Neural progenitor cell (in vitro differentiated cells): ENCODE data around the gene STK4. TPM values are rescaled to one million over a fixed set of nuclear protein-coding genes. Genes with fewer than 3 reads are reported as not detected.

Source experiments
- DNase-seq: peaks from one replicate; pipeline ENCODE4 v3.0.0-alpha.2; 2016; ENCODE audit warnings: low spot score
- H2AFZ ChIP-seq: fragments of 200-600 bp; sonication (generic); replicated peaks from 2 replicates; pipeline ENCODE4 v1.6.1; 2016; ENCODE audit warnings: antibody characterized with exemption
- H3F3A ChIP-seq: fragments of 200-600 bp; sonication (generic); 2 replicates; pipeline ENCODE4 v1.6.1; 2016; ENCODE audit warnings: antibody characterized with exemption, low read depth
- H3K27ac ChIP-seq: fragments of 200-600 bp; sonication (generic); 2 replicates; pipeline ENCODE4 v1.5.1; 2016; ENCODE audit warnings: mild to moderate bottlenecking
- H3K27me3 ChIP-seq: fragments of 200-600 bp; sonication (generic); 2 replicates; pipeline ENCODE4 v1.6.1; 2016; ENCODE audit warnings: mild to moderate bottlenecking, moderate library complexity
- H3K36me3 ChIP-seq: fragments of 200-600 bp; sonication (generic); 2 replicates; pipeline ENCODE4 v1.5.1; 2016
- H3K4me1 ChIP-seq: fragments of 200-600 bp; sonication (generic); 2 replicates; pipeline ENCODE4 v1.6.1; 2016; ENCODE audit warnings: mixed run types
- H3K4me2 ChIP-seq: fragments of 200-600 bp; sonication (generic); 2 replicates; pipeline ENCODE4 v1.6.1; 2016
- H3K4me3 ChIP-seq: fragments of 200-600 bp; sonication (generic); 2 replicates; pipeline ENCODE4 v1.5.1; 2016
- H3K79me2 ChIP-seq: fragments of 200-600 bp; sonication (generic); 2 replicates; pipeline ENCODE4 v1.6.1; 2016; ENCODE audit warnings: low read depth
- H3K9ac ChIP-seq: fragments of 200-600 bp; sonication (generic); 2 replicates; pipeline ENCODE4 v1.6.1; 2016
- H3K9me3 ChIP-seq: fragments of 200-600 bp; sonication (generic); 2 replicates; pipeline ENCODE4 v1.5.1; 2016; ENCODE audit warnings: low read depth
- H4K20me1 ChIP-seq: fragments of 200-600 bp; sonication (generic); 2 replicates; pipeline ENCODE4 v1.6.1; 2016; ENCODE audit warnings: low read depth
- H3K27ac Mint-ChIP-seq: 3 replicates; pipeline ENCODE4 v1.8.0; 2021; ENCODE audit warnings: mixed read lengths
- H3K27me3 Mint-ChIP-seq: 2 replicates; pipeline ENCODE4 v1.8.0; 2022; ENCODE audit warnings: low read depth, mild to moderate bottlenecking, inconsistent platforms, moderate library complexity, mixed read lengths; ENCODE audit not compliant: insufficient read depth
- H3K36me3 Mint-ChIP-seq: 3 replicates; pipeline ENCODE4 v1.8.0; 2021; ENCODE audit warnings: mixed read lengths
- H3K4me1 Mint-ChIP-seq: 3 replicates; pipeline ENCODE4 v1.8.0; 2021; ENCODE audit warnings: mixed read lengths
- H3K4me3 Mint-ChIP-seq: 3 replicates; pipeline ENCODE4 v1.8.0; 2021; ENCODE audit warnings: mild to moderate bottlenecking, moderate library complexity, mixed read lengths
- H3K9me3 Mint-ChIP-seq: 3 replicates; pipeline ENCODE4 v1.8.0; 2020; ENCODE audit warnings: mixed read lengths
- CTCF ChIP-seq: fragments of 200-600 bp; sonication (generic); IDR thresholded peaks from 2 replicates; pipeline ENCODE4 v1.5.1; 2017; ENCODE audit warnings: antibody characterized with exemption, mild to moderate bottlenecking
- EZH2 ChIP-seq: fragments of 200-600 bp; sonication (generic); IDR thresholded peaks from 2 replicates; pipeline ENCODE4 v1.6.1; 2017; ENCODE audit warnings: antibody characterized with exemption, mild to moderate bottlenecking, moderate library complexity
- EZH2phosphoT487 ChIP-seq: fragments of 200-600 bp; sonication (generic); IDR thresholded peaks from 2 replicates; pipeline ENCODE4 v1.6.1; 2017; ENCODE audit warnings: antibody characterized with exemption
- total RNA-seq: library from RNA; depleted of rRNA; stranded (reverse); fragments of >200 nt; gene quantifications from 2 replicates; pipeline ENCODE4 v1.2.3, GENCODE V29; 2015; ENCODE audit warnings: low replicate concordance

The STK4 gene
- total RNA-seq, 1 donor from 2014 or later = 46.1 TPM

GRCh38 chr20:45115829-45116228 lies 149.5 kb downstream of the STK4 start:
- H3K27me3 Mint-ChIP-seq = peaks cover 2% of the 10 kb centered on the region
- H3K9me3 Mint-ChIP-seq = no peaks in the 10 kb centered on the region
- no peak overlapping the region for H3K9ac ChIP-seq
- H3K4me3 ChIP-seq = no peak overlapping the region
- H3K27ac ChIP-seq = no peak overlapping the region
- no peaks in the 10 kb centered on the region for H3K79me2 ChIP-seq
- H3K27ac Mint-ChIP-seq = no peak overlapping the region
- no peak for DNase-seq
- no peaks in the 10 kb centered on the region for H3K9me3 ChIP-seq
- no peak overlapping the region for H3K4me3 Mint-ChIP-seq
- no peaks in the 10 kb centered on the region for H3F3A ChIP-seq
- no peaks in the 10 kb centered on the region for H3K4me1 ChIP-seq
- no peak for TF ChIP-seq EZH2phosphoT487
- TF ChIP-seq EZH2 = no peak
- TF ChIP-seq CTCF = no peak
- H3K27me3 ChIP-seq = no peaks in the 10 kb centered on the region
- H4K20me1 ChIP-seq = no peaks in the 10 kb centered on the region
- no peaks in the 10 kb centered on the region for H3K36me3 ChIP-seq
- no peak overlapping the region for H3K4me2 ChIP-seq
- H2AFZ ChIP-seq = no peak overlapping the region
- no peaks in the 10 kb centered on the region for H3K36me3 Mint-ChIP-seq
- peaks cover 7% of the 10 kb centered on the region for H3K4me1 Mint-ChIP-seq

- Histone ChIP-seq H3K4me3 (no peak overlapping the region), H3K9me3 (no peaks in the 10 kb centered on the region), H3K27me3 (no peaks in the 10 kb centered on the region), H3K27ac (no peak overlapping the region), H3K4me1 (no peaks in the 10 kb centered on the region), H2AFZ (no peak overlapping the region), H3K9ac (no peak overlapping the region), H3K79me2 (no peaks in the 10 kb centered on the region), H3K36me3 (no peaks in the 10 kb centered on the region), H3F3A (no peaks in the 10 kb centered on the region), H3K4me2 (no peak overlapping the region), H4K20me1 (no peaks in the 10 kb centered on the region)
- TF ChIP-seq CTCF = no peak
- TF ChIP-seq EZH2 = no peak
- no peak for TF ChIP-seq EZH2phosphoT487
- Mint-ChIP-seq H3K9me3 (no peaks in the 10 kb centered on the region), H3K36me3 (no peaks in the 10 kb centered on the region), H3K4me1 (no peaks in the 10 kb centered on the region), H3K4me3 (no peak overlapping the region), H3K27ac (no peak overlapping the region), H3K27me3 (no peaks in the 10 kb centered on the region)
- no peak for DNase-seq
These were observed 151.3 kb downstream of the STK4 start for GRCh38 chr20:45117581-45117980.

- Histone ChIP-seq H3K79me2 (no peaks in the 10 kb centered on the region), H3K4me2 (no peak overlapping the region), H3K9me3 (no peaks in the 10 kb centered on the region), H3K36me3 (no peaks in the 10 kb centered on the region), H3K4me3 (no peak overlapping the region), H3K4me1 (no peaks in the 10 kb centered on the region), H3F3A (no peaks in the 10 kb centered on the region), H3K27ac (no peak overlapping the region), H2AFZ (no peak overlapping the region), H3K9ac (no peak overlapping the region), H3K27me3 (no peaks in the 10 kb centered on the region), H4K20me1 (no peaks in the 10 kb centered on the region)
- Mint-ChIP-seq H3K9me3 (no peaks in the 10 kb centered on the region), H3K36me3 (no peaks in the 10 kb centered on the region), H3K27me3 (no peaks in the 10 kb centered on the region), H3K4me3 (no peak overlapping the region), H3K27ac (no peak overlapping the region), H3K4me1 (no peaks in the 10 kb centered on the region)
- DNase-seq = no peak
- TF ChIP-seq CTCF = no peak
These were observed 151.7 kb downstream of the STK4 start for GRCh38 chr20:45118028-45118427.
